WTC11 (cell line): ENCODE measurements around the gene PROB1. TPM values are rescaled to one million over a fixed set of nuclear protein-coding genes. Genes with fewer than 3 reads are reported as not detected.

Experiments used
- ATAC-seq: fragments of 200-7000 bp; cut with Tn5 transposase; 2 replicates; pipeline ENCODE4 v1.10.0; 2021; ENCODE audit warnings: mild to moderate bottlenecking, moderate library complexity
- CTCF ChIA-PET: fragments of 300-600 bp; sonication (Branson Sonifier 250); formaldehyde crosslinking; loops from one replicate; lab custom pipeline; 2021; ENCODE audit warnings: antibody characterized with exemption; lab: Charles Lee
- POLR2A ChIA-PET: fragments of 350-600 bp; sonication (Branson Sonifier 250); formaldehyde crosslinking; loops from one replicate; lab custom pipeline; 2021; ENCODE audit warnings: antibody characterized with exemption; lab: Charles Lee
- DNase-seq: peaks from one replicate; pipeline ENCODE4 v3.0.0; 2021; ENCODE audit warnings: low spot score
- H3K27ac Mint-ChIP-seq: 2 replicates; pipeline ENCODE4 v1.8.0; 2021; ENCODE audit warnings: mixed read lengths
- H3K27me3 Mint-ChIP-seq: 2 replicates; pipeline ENCODE4 v1.8.0; 2021; ENCODE audit warnings: low read depth, mild to moderate bottlenecking, moderate library complexity, mixed read lengths
- H3K36me3 Mint-ChIP-seq: 2 replicates; pipeline ENCODE4 v1.8.0; 2021; ENCODE audit warnings: mixed read lengths
- H3K4me1 Mint-ChIP-seq: 2 replicates; pipeline ENCODE4 v1.8.0; 2022; ENCODE audit warnings: mixed read lengths
- H3K4me3 Mint-ChIP-seq: 2 replicates; pipeline ENCODE4 v1.8.0; 2021; ENCODE audit warnings: mild to moderate bottlenecking, moderate library complexity, mixed read lengths
- H3K9me3 Mint-ChIP-seq: 2 replicates; pipeline ENCODE4 v1.8.0; 2021; ENCODE audit warnings: mixed read lengths
- CBFB ChIP-seq: sonication (generic); formaldehyde crosslinking; IDR thresholded peaks from 2 replicates; pipeline ENCODE4 v1.8.1; 2022; ENCODE audit warnings: mild to moderate bottlenecking, low read depth, missing genetic modification reagents
- EMX1 ChIP-seq: fragments of 250-450 bp; sonication (Bioruptor Pico); IDR thresholded peaks from 2 replicates; pipeline ENCODE4 v1.8.0; 2021; ENCODE audit warnings: mild to moderate bottlenecking
- JUN ChIP-seq: sonication (generic); formaldehyde crosslinking; IDR thresholded peaks from 2 replicates; pipeline ENCODE4 v1.8.0; 2023; ENCODE audit warnings: mild to moderate bottlenecking, missing genetic modification reagents
- MXD4 ChIP-seq: fragments of 250-450 bp; sonication (Bioruptor Pico); IDR thresholded peaks from 2 replicates; pipeline ENCODE4 v1.8.0; 2021; ENCODE audit warnings: mild to moderate bottlenecking, moderate library complexity, borderline replicate concordance
- TEAD1 ChIP-seq: sonication (generic); formaldehyde crosslinking; IDR thresholded peaks from 2 replicates; pipeline ENCODE4 v1.8.0; 2022; ENCODE audit warnings: mild to moderate bottlenecking, missing genetic modification reagents
- ZNF138 ChIP-seq: sonication (generic); formaldehyde crosslinking; conservative IDR thresholded peaks from 2 replicates; pipeline ENCODE4 v1.8.1; 2022; ENCODE audit warnings: mild to moderate bottlenecking, moderate library complexity, missing genetic modification reagents
- total RNA-seq: library from RNA; stranded (reverse); gene quantifications from 3 replicates; pipeline ENCODE4 v1.2.3, GENCODE V29; 2021
- TF ChIP-seq, protein P1 (sequence below): fragments of 200-600 bp; IDR thresholded peaks from 2 replicates; pipeline ENCODE4 v1.8.0; 2022; ENCODE audit warnings: antibody characterized with exemption
- TF ChIP-seq, protein P2 (sequence below): sonication (generic); formaldehyde crosslinking; IDR thresholded peaks from 2 replicates; pipeline ENCODE4 v1.8.0; 2023; ENCODE audit warnings: mild to moderate bottlenecking, missing genetic modification reagents
- TF ChIP-seq, protein P3 (sequence below): sonication (generic); formaldehyde crosslinking; conservative IDR thresholded peaks from 2 replicates; pipeline ENCODE4 v1.8.1; 2022; ENCODE audit warnings: mild to moderate bottlenecking, missing genetic modification reagents
- TF ChIP-seq, protein P4 (sequence below): sonication (generic); formaldehyde crosslinking; conservative IDR thresholded peaks from 2 replicates; pipeline ENCODE4 v1.8.1; 2023; ENCODE audit warnings: mild to moderate bottlenecking, low read depth, missing genetic modification reagents, moderate library complexity
- TF ChIP-seq, protein P5 (sequence below): fragments of 250-450 bp; sonication (Bioruptor Pico); IDR thresholded peaks from 2 replicates; pipeline ENCODE4 v2.1.2; 2022; ENCODE audit warnings: mild to moderate bottlenecking, moderate library complexity

PROB1 gene
- total RNA-seq, 1 experiment from 2014 or later: 2.5 TPM

DNA sequence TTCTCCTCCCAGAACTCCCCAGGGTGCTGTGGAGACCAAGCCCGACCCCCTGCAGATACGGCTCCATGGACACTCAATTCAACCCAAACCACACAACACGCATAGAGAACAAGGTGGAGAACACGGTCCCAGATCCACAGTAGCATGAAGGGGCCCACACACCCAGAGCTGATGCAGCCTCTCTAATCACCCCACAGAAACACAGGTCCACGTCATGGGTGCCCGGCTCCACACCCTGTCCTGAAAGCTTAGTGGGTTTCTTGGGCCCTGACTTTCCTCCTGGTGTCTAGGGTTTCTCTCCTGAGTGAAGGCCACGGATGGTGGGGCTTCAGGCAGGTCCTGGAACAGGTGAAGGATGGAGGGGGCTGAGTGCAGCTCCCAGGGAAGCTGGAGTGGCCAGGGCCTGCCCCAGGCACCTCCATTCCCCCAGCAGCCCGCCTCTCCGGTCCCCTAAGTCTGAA, 10.3 kb downstream of the PROB1 start:
- H3K4me3 Mint-ChIP-seq: no peak overlapping the region
- H3K27ac Mint-ChIP-seq: no peak overlapping the region
- no peak for TF ChIP-seq MXD4 (CRISPR knock-in tag)
- TF ChIP-seq EMX1 (CRISPR knock-in tag): no peak
- TF ChIP-seq, protein P1, sequence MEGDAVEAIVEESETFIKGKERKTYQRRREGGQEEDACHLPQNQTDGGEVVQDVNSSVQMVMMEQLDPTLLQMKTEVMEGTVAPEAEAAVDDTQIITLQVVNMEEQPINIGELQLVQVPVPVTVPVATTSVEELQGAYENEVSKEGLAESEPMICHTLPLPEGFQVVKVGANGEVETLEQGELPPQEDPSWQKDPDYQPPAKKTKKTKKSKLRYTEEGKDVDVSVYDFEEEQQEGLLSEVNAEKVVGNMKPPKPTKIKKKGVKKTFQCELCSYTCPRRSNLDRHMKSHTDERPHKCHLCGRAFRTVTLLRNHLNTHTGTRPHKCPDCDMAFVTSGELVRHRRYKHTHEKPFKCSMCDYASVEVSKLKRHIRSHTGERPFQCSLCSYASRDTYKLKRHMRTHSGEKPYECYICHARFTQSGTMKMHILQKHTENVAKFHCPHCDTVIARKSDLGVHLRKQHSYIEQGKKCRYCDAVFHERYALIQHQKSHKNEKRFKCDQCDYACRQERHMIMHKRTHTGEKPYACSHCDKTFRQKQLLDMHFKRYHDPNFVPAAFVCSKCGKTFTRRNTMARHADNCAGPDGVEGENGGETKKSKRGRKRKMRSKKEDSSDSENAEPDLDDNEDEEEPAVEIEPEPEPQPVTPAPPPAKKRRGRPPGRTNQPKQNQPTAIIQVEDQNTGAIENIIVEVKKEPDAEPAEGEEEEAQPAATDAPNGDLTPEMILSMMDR: no peak
- no peak for TF ChIP-seq JUN (CRISPR knock-in tag)
- TF ChIP-seq ZNF138: no peak
- no peak for DNase-seq
- ChIA-PET POLR2A (no interaction called here), CTCF (no interaction called here)
- no peaks in the 10 kb centered on the region for H3K36me3 Mint-ChIP-seq
- no peaks in the 10 kb centered on the region for H3K9me3 Mint-ChIP-seq
- H3K27me3 Mint-ChIP-seq: peaks cover 8% of the 10 kb centered on the region; the same call in 1 of the 2 replicates
- H3K4me1 Mint-ChIP-seq: peaks cover 23% of the 10 kb centered on the region
- ATAC-seq: no peak

DNA sequence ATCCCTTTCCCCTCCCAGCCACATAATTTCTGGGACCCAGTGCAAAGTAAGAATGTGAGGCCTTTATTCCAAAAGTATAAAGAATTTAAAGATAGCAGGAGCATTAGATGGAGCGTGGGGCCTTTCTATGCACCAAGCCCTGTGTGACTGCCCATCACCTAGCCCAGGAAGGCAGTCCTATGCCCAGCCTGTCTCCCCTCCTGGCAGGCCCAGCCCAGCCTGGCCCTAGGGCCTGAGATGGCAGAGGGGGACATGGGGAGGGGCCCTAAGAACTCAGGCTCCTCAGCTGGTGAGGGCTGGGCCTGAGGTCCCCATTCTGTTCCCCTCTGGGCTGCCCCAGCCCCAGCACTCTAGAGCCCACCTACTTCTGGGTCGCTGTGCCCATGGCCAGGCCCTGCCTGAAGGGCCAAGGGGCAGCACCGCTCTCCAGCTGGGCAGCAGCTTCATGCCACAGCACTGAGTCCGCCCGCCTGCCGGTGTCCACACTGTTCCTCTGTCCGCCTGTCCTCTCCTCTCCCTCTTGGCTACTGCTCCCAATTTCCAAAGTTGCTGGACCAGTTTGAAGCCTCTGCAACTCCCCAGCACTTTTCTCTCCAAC, 10.8 kb downstream of the PROB1 start:
- Mint-ChIP-seq H3K27me3 (peaks cover 8% of the 10 kb centered on the region; the same call in 1 of the 2 replicates), H3K4me1 (peaks cover 21% of the 10 kb centered on the region), H3K4me3 (no peak overlapping the region), H3K9me3 (no peaks in the 10 kb centered on the region), H3K36me3 (no peaks in the 10 kb centered on the region), H3K27ac (no peak overlapping the region)
- DNase-seq (no peak), ATAC-seq (no peak)
- ChIA-PET POLR2A (no interaction called here), CTCF (no interaction called here)
- TF ChIP-seq CBFB (CRISPR knock-in tag) (no peak), TEAD1 (CRISPR knock-in tag) (no peak)
- TF ChIP-seq, protein P2, sequence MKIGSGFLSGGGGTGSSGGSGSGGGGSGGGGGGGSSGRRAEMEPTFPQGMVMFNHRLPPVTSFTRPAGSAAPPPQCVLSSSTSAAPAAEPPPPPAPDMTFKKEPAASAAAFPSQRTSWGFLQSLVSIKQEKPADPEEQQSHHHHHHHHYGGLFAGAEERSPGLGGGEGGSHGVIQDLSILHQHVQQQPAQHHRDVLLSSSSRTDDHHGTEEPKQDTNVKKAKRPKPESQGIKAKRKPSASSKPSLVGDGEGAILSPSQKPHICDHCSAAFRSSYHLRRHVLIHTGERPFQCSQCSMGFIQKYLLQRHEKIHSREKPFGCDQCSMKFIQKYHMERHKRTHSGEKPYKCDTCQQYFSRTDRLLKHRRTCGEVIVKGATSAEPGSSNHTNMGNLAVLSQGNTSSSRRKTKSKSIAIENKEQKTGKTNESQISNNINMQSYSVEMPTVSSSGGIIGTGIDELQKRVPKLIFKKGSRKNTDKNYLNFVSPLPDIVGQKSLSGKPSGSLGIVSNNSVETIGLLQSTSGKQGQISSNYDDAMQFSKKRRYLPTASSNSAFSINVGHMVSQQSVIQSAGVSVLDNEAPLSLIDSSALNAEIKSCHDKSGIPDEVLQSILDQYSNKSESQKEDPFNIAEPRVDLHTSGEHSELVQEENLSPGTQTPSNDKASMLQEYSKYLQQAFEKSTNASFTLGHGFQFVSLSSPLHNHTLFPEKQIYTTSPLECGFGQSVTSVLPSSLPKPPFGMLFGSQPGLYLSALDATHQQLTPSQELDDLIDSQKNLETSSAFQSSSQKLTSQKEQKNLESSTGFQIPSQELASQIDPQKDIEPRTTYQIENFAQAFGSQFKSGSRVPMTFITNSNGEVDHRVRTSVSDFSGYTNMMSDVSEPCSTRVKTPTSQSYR (CRISPR knock-in tag): no peak
- TF ChIP-seq, protein P3, sequence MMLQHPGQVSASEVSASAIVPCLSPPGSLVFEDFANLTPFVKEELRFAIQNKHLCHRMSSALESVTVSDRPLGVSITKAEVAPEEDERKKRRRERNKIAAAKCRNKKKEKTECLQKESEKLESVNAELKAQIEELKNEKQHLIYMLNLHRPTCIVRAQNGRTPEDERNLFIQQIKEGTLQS (CRISPR knock-in tag): no peak
- TF ChIP-seq, protein P4, sequence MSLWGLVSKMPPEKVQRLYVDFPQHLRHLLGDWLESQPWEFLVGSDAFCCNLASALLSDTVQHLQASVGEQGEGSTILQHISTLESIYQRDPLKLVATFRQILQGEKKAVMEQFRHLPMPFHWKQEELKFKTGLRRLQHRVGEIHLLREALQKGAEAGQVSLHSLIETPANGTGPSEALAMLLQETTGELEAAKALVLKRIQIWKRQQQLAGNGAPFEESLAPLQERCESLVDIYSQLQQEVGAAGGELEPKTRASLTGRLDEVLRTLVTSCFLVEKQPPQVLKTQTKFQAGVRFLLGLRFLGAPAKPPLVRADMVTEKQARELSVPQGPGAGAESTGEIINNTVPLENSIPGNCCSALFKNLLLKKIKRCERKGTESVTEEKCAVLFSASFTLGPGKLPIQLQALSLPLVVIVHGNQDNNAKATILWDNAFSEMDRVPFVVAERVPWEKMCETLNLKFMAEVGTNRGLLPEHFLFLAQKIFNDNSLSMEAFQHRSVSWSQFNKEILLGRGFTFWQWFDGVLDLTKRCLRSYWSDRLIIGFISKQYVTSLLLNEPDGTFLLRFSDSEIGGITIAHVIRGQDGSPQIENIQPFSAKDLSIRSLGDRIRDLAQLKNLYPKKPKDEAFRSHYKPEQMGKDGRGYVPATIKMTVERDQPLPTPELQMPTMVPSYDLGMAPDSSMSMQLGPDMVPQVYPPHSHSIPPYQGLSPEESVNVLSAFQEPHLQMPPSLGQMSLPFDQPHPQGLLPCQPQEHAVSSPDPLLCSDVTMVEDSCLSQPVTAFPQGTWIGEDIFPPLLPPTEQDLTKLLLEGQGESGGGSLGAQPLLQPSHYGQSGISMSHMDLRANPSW (CRISPR knock-in tag): no peak
- TF ChIP-seq, protein P5, sequence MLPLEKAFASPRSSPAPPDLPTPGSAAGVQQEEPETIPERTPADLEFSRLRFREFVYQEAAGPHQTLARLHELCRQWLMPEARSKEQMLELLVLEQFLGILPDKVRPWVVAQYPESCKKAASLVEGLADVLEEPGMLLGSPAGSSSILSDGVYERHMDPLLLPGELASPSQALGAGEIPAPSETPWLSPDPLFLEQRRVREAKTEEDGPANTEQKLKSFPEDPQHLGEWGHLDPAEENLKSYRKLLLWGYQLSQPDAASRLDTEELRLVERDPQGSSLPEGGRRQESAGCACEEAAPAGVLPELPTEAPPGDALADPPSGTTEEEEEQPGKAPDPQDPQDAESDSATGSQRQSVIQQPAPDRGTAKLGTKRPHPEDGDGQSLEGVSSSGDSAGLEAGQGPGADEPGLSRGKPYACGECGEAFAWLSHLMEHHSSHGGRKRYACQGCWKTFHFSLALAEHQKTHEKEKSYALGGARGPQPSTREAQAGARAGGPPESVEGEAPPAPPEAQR (CRISPR knock-in tag): no peak
- TF ChIP-seq, all 79 proteins: peak for 0
